Activated naive CD4-positive, alpha-beta T cell treated with anti-CD3 and anti-CD28 coated beads, Interleukin-2, amount 10 ng/mL, durations not matched to agents 5 hours and 36 hours (primary cell): Measurements from ENCODE around the gene CLDN3. TPM values are rescaled to one million over a fixed set of nuclear protein-coding genes. Genes with fewer than 3 reads are reported as not detected.

Source experiments
- total RNA-seq, 2 experiments: library from RNA; stranded (reverse); gene quantifications; one replicate each; pipeline ENCODE4 v1.2.3, GENCODE V29; 2021

The CLDN3 gene, protein sequence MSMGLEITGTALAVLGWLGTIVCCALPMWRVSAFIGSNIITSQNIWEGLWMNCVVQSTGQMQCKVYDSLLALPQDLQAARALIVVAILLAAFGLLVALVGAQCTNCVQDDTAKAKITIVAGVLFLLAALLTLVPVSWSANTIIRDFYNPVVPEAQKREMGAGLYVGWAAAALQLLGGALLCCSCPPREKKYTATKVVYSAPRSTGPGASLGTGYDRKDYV
- total RNA-seq = not detected

DNA sequence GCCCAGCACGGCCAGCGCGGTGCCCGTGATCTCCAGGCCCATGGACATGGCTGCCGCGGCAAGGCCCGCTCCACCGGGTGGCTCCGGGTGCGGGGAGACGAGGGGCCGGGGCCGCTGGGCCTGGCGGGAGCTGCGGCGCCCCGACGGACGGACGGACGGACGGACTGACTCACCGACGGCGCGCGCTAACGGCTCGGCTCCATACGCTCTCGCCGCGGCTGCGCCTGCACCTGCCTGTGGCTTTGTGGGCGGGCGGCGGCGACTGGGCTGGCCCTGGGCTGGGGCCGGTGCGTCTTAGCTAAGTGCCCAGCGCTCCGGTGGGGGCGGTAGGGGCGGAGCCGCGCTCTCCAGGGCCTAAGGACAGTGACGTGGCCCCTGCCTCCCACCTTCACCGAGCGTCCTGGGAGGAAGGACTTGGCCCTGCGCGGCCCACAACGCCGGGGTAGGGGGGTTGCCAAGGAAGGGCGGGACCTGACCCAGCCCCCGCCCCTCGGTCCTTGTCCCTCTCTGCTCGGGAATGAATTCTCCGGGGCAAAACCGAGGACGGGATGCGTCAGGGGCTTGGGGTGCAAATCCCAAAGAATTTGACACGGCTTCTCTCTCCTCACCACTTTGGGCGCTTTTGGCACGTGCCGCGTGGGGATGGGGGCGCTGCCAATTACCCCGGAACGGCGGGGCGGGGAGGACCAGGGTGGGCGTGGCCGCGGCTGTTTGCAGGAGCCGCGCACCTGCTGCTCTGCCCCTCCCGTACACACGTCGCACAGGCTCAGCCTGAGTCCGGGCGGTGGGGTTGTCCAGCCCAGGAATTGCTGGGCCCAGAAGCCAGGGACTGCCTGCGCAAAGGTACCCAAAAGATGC is at the start of gene CLDN3:
Gene CLDN3 (minus strand): TSS at position 269 of the 858 bp plus-strand sequence. CDS start 221 bp downstream, at position 48.

DNA sequence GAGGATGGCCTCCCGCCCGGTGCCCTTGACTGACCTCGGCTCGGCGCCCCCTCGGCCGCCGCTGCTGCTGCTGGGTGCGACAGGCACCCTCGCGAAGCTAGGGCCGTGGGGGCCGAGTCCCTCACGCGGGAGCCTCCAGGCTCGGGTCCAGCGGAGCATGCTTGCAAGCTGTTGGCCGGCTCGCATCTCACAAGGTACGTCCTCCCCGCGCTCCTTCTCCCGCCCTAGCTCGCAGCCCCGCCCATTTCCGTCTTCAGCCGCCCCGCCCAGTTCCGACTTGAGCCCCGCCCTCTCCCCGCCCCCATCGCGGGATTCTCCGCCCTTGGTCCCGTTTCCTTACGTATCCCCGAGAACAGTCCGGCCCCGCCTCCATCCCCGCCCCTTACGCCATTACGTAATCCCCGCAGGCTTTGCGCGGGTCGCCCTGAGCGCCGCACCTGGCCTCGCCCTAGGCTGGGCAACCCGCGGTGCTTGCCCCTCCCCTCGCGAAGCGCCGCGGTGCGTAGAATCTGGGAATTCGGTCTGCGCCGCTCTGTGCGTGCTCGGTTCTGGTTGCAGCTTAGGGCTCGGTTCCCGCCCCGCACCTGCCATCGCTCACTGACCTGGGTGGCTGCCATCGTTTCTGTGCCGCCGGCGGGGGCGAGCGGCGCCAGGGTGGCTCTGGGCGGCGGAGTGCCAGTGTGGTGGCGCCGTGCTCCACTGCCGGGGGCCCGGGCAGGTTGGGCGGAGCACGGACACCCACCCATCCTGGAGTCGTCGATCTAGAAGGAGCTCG is 31.3 kb downstream of the CLDN3 start, which contains the start of gene ABHD11:
Gene ABHD11 (minus strand): TSS at position 191 of the 775 bp plus-strand sequence. CDS start 32 bp downstream, at position 159.

Other genes with a start within 250 kb of the CLDN3 start
- 10 to 100 TPM; 76.3 to 77.4 TPM for gene BAZ1B, start 248.0 kb downstream of the CLDN3 start, total RNA-seq
- gene BCL7B, start 212.6 kb downstream of the CLDN3 start, total RNA-seq = 10 to 100 TPM; 61.5 to 63.2 TPM
- 10 to 100 TPM; 25.3 to 27.5 TPM for gene TBL2, start 191.7 kb downstream of the CLDN3 start, total RNA-seq
- gene MLXIPL, start 145.7 kb downstream of the CLDN3 start, total RNA-seq = not detected
- gene VPS37D, start 102.4 kb downstream of the CLDN3 start, total RNA-seq = under 1 TPM; 0.41 to 0.68 TPM
- 1 to 10 TPM; 8.5 to 8.9 TPM for gene DNAJC30, start 86.8 kb downstream of the CLDN3 start, total RNA-seq
- gene BUD23, start 86.7 kb downstream of the CLDN3 start, total RNA-seq = 10 to 100 TPM; 44.2 to 49.4 TPM
- gene STX1A, start 50.6 kb downstream of the CLDN3 start, total RNA-seq = 10 to 100 TPM in 1 of 2 experiments, 1 to 10 TPM in 1; 9.4 to 12.4 TPM
- gene ABHD11, start 31.5 kb downstream of the CLDN3 start, total RNA-seq = 10 to 100 TPM; 12.6 to 13.7 TPM
- under 1 TPM in 1 of 2 experiments, not detected in 1; 0.22 TPM for gene CLDN4, start 60.7 kb upstream of the CLDN3 start, total RNA-seq
- 1 to 10 TPM; 2.6 to 2.8 TPM for gene METTL27, start 72.2 kb upstream of the CLDN3 start, total RNA-seq
- gene TMEM270, start 90.9 kb upstream of the CLDN3 start, total RNA-seq = not detected